Measurements from ENCODE around the gene PRKD2. TPM values are rescaled to one million over a fixed set of nuclear protein-coding genes. Genes with fewer than 3 reads are reported as not detected.

The PRKD2 gene
- total RNA-seq, 1 donor from 2014 or later: 14.9 TPM

DNA sequence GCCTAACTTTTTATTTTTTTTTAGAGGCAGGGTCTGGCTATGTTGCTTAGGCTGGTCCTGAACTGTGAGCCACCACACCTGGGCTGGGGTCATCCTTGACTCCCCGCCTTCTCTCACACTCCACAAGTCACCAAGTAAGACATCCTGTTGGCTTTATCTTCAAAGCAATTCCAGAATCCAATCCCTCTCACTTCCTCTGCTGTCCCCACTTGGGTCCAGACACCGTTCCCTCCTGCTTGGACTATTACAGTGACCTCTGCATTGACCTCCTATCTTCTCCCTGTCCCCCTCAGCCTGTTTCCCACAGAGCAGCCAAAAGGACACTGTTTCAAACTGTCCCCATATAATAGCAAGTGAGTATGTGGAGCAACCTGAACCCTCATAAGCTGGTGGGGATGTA lies 76.3 kb downstream of the PRKD2 start:
- Histone ChIP-seq H3K9me3 (ENCODE audit: low read depth) (no peaks in the 10 kb centered on the region), H3K4me3 (no peak overlapping the region), H3K36me3 (no peaks in the 10 kb centered on the region), H3F3A (ENCODE audit: low read depth) (peaks cover 20% of the 10 kb centered on the region), H3K79me2 (ENCODE audit: low read depth) (no peaks in the 10 kb centered on the region), H2AFZ (replicated peaks) (no peak overlapping the region), H3K9ac (no peak overlapping the region), H3K4me1 (peaks cover 8% of the 10 kb centered on the region), H3K27ac (no peak overlapping the region), H4K20me1 (ENCODE audit: low read depth) (no peaks in the 10 kb centered on the region), H3K4me2 (no peak overlapping the region), H3K27me3 (peaks cover 91% of the 10 kb centered on the region)
- H3K4me1 Mint-ChIP-seq: peaks cover 8% of the 10 kb centered on the region
- DNase-seq (ENCODE audit: low spot score): no peak
- H3K27me3 Mint-ChIP-seq (ENCODE audit: insufficient read depth, low read depth): peaks cover 23% of the 10 kb centered on the region
- TF ChIP-seq EZH2 (IDR thresholded peaks at IDR 0.05) (no peak), EZH2phosphoT487 (IDR thresholded peaks at IDR 0.05) (no peak)
- TF ChIP-seq, protein P1, sequence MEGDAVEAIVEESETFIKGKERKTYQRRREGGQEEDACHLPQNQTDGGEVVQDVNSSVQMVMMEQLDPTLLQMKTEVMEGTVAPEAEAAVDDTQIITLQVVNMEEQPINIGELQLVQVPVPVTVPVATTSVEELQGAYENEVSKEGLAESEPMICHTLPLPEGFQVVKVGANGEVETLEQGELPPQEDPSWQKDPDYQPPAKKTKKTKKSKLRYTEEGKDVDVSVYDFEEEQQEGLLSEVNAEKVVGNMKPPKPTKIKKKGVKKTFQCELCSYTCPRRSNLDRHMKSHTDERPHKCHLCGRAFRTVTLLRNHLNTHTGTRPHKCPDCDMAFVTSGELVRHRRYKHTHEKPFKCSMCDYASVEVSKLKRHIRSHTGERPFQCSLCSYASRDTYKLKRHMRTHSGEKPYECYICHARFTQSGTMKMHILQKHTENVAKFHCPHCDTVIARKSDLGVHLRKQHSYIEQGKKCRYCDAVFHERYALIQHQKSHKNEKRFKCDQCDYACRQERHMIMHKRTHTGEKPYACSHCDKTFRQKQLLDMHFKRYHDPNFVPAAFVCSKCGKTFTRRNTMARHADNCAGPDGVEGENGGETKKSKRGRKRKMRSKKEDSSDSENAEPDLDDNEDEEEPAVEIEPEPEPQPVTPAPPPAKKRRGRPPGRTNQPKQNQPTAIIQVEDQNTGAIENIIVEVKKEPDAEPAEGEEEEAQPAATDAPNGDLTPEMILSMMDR (IDR thresholded peaks at IDR 0.05): no peak
- no peak overlapping the region for H3K4me3 Mint-ChIP-seq
- no peak overlapping the region for H3K27ac Mint-ChIP-seq
- H3K9me3 Mint-ChIP-seq: peaks cover 3% of the 10 kb centered on the region
- no peaks in the 10 kb centered on the region for H3K36me3 Mint-ChIP-seq

DNA sequence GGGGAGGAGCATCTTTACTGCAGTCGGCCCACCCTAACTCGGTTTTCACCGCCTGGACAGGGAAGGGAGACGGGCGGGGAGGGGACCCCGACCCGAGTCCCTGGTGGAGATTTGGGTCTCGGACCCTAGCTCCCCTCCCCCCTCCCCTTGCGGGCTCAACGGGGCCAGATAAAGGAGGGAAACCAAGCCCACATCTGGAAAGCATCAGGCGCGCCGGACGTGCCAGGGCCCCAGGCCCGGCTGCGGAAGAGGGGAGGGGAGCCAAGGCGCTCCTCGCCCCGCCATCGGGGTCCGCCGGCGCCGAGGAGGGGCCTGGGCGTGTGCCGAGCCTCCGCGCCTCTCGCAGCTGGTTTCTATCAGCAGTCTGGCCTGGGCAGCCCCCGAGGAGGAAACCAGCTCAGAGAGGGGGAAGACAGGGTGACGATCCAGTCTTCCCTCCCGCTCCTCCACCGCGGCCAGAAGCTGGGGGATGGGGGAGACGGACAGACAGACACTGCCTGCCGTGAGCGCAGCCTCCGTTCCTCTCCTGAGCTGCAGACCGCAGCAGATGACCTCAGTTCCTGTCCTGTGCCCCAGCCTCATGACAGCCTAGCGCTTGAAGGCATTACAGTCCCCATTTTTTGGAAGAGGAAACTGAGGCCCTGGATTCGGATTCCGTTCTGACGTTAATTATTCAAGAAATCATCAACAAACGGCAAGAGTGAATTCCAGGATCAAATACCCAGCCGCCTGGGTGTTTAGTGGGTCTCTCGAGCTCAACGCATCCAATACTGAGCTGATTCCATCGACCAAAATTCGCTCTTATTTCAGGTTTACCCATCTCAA lies 77.3 kb downstream of the PRKD2 start:
- Histone ChIP-seq H3K4me3 (peak overlapping the region; percentile 55), H3K9me3 (ENCODE audit: low read depth) (no peaks in the 10 kb centered on the region), H4K20me1 (ENCODE audit: low read depth) (no peaks in the 10 kb centered on the region), H3K27me3 (peaks cover 89% of the 10 kb centered on the region), H3K4me2 (peak overlapping the region; percentile 82), H3K79me2 (ENCODE audit: low read depth) (no peaks in the 10 kb centered on the region), H2AFZ (replicated peaks) (peak overlapping the region; percentile 71), H3K36me3 (no peaks in the 10 kb centered on the region), H3K27ac (no peak overlapping the region), H3K9ac (no peak overlapping the region), H3F3A (ENCODE audit: low read depth) (peaks cover 20% of the 10 kb centered on the region), H3K4me1 (peaks cover 11% of the 10 kb centered on the region)
- peaks cover 27% of the 10 kb centered on the region for H3K27me3 Mint-ChIP-seq (ENCODE audit: insufficient read depth, low read depth)
- peaks cover 3% of the 10 kb centered on the region for H3K9me3 Mint-ChIP-seq
- H3K36me3 Mint-ChIP-seq: no peaks in the 10 kb centered on the region
- peaks cover 9% of the 10 kb centered on the region for H3K4me1 Mint-ChIP-seq
- no peak for TF ChIP-seq EZH2phosphoT487 (IDR thresholded peaks at IDR 0.05)
- no peak for TF ChIP-seq EZH2 (IDR thresholded peaks at IDR 0.05)
- TF ChIP-seq, protein P1 (IDR thresholded peaks at IDR 0.05): no peak
- peak; percentile 86 for DNase-seq (ENCODE audit: low spot score)
- H3K4me3 Mint-ChIP-seq: no peak overlapping the region
- no peak overlapping the region for H3K27ac Mint-ChIP-seq

- no peaks in the 10 kb centered on the region for H3K9me3 Mint-ChIP-seq
- H3K36me3 Mint-ChIP-seq: no peaks in the 10 kb centered on the region
- H3K27me3 ChIP-seq: peaks cover 89% of the 10 kb centered on the region
- no peaks in the 10 kb centered on the region for H3K79me2 ChIP-seq (ENCODE audit: low read depth)
- no peak overlapping the region for H3K9ac ChIP-seq
- peaks cover 20% of the 10 kb centered on the region for H3K4me1 Mint-ChIP-seq
- H3K27ac Mint-ChIP-seq: no peak overlapping the region
- H3K4me1 ChIP-seq: peaks cover 11% of the 10 kb centered on the region
- H3K4me3 ChIP-seq: no peak overlapping the region
- no peaks in the 10 kb centered on the region for H3K9me3 ChIP-seq (ENCODE audit: low read depth)
- H3K27me3 Mint-ChIP-seq (ENCODE audit: insufficient read depth, low read depth): peaks cover 31% of the 10 kb centered on the region
- H3F3A ChIP-seq (ENCODE audit: low read depth): peaks cover 22% of the 10 kb centered on the region
- no peak overlapping the region for H3K4me2 ChIP-seq
- no peak for TF ChIP-seq EZH2 (IDR thresholded peaks at IDR 0.05)
- TF ChIP-seq EZH2phosphoT487 (IDR thresholded peaks at IDR 0.05): no peak
- TF ChIP-seq, protein P1 (IDR thresholded peaks at IDR 0.05): no peak
- no peak for DNase-seq (ENCODE audit: low spot score)
- H3K27ac ChIP-seq: no peak overlapping the region
- peaks cover 3% of the 10 kb centered on the region for H4K20me1 ChIP-seq (ENCODE audit: low read depth)
- H3K36me3 ChIP-seq: no peaks in the 10 kb centered on the region
- H2AFZ ChIP-seq (replicated peaks): no peak overlapping the region
- H3K4me3 Mint-ChIP-seq: no peak overlapping the region
Measured at GRCh38 chr19:46637224-46637623, 79.7 kb downstream of the PRKD2 start.
